ENCODE data around the gene TPPP.
"Not testable (repeated sequence)": the region's sequence is repeated elsewhere in the genome, so short reads cannot be mapped to it uniquely, and the experiment has no call there.

TPPP gene

GRCh38 chr5:680118-680795 lies 12.9 kb downstream of the TPPP start:
- H3K4me3 ChIP-seq (ENCODE audit: low read length); H3K36me3 ChIP-seq (ENCODE audit: control insufficient read depth, insufficient read depth, low read length); H3K9ac ChIP-seq (ENCODE audit: low read length); H3K27me3 ChIP-seq (ENCODE audit: control insufficient read depth, insufficient read depth, low read length); H3K4me1 ChIP-seq (ENCODE audit: control insufficient read depth, insufficient read depth, low read length); H3K27ac ChIP-seq (ENCODE audit: low read depth, low read length): not testable (repeated sequence)

GRCh38 chr5:679166-679895 lies 13.8 kb downstream of the TPPP start:
- not testable (repeated sequence) for H3K4me1 ChIP-seq (ENCODE audit: control insufficient read depth, insufficient read depth, low read length); H3K9ac ChIP-seq (ENCODE audit: low read length); H3K36me3 ChIP-seq (ENCODE audit: control insufficient read depth, insufficient read depth, low read length); H3K4me3 ChIP-seq (ENCODE audit: low read length); H3K27ac ChIP-seq (ENCODE audit: low read depth, low read length); H3K27me3 ChIP-seq (ENCODE audit: control insufficient read depth, insufficient read depth, low read length)

DNA sequence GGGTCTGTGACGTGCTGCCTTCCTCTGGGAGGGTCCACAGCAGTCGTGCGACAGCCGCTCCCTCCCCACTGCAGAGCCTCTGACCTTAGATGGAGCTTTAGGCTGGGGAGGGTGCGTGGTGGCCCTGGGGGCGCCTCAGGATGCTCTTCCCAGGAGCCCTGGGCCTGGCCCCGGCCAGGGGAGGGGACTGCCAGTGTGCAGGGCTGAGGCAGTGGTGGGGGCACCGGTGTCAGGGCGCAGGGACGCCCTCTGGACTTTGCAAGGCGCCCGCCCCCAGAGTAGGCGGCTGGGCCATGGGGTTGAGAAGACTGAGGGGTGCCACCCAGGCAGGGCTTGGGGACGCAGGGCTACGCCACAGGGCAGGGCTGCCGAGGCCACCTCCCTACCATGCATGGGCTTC lies 14.6 kb downstream of the TPPP start:
- H3K27me3 ChIP-seq (ENCODE audit: control insufficient read depth, insufficient read depth, low read length); H3K9ac ChIP-seq (ENCODE audit: low read length); H3K36me3 ChIP-seq (ENCODE audit: control insufficient read depth, insufficient read depth, low read length); H3K4me3 ChIP-seq (ENCODE audit: low read length); H3K27ac ChIP-seq (ENCODE audit: low read depth, low read length): not testable (repeated sequence)
- peaks cover 15% of the 10 kb centered on the region for H3K4me1 ChIP-seq (ENCODE audit: control insufficient read depth, insufficient read depth, low read length)

DNA sequence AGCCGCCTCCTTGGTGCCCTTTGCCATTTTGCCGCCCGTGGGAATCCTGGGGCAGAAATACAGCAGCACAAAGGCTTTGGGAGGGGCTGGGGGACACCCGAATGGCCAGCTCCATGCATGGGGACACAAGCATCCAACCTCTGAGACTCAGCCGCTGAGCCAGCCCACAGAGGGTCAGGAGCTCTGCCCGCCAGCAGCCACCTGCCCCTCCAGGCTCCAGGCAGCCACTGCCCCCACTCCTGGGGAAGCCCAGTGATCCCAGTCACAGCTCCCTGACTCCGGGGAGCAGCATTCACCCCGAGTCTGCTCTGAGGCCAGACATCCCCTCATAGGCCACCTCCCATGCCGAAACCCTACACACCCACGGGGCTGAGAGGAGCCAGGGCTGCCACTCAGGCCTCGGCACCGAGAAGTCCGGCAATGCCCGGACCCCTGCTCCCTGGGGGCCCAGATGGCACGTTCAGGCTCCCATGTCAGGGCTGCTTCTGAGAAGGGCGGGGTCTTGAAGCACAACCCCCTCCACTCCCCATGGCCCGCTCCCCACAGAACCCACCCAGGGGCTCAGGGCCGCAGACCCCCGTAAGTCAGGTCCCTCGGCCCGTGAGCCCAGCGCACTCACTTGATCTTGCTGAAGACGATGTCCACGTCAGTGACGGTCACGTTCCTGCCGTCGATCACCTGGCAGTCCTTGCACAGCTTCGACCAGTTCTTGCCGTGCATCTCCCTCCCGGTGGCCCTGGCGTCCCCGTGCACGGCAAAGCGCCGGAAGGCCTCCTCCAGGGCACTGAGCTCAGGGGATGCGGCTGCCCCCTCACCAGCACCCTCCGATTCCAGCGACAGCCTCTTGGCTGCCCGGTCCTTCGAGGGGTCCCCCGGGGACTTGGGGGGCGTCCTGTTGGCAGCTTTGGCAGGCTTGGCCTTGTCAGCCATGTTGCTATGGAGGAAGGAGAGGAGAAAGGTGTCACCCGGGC lies 15.7 kb downstream of the TPPP start:
- Histone ChIP-seq H3K9ac (ENCODE audit: low read length) (no peak overlapping the region), H3K4me1 (ENCODE audit: control insufficient read depth, insufficient read depth, low read length) (peaks cover 26% of the 10 kb centered on the region), H3K27ac (ENCODE audit: low read depth, low read length) (no peak overlapping the region), H3K36me3 (ENCODE audit: control insufficient read depth, insufficient read depth, low read length) (no peaks in the 10 kb centered on the region), H3K4me3 (ENCODE audit: low read length) (no peak overlapping the region), H3K27me3 (ENCODE audit: control insufficient read depth, insufficient read depth, low read length) (no peaks in the 10 kb centered on the region)

DNA sequence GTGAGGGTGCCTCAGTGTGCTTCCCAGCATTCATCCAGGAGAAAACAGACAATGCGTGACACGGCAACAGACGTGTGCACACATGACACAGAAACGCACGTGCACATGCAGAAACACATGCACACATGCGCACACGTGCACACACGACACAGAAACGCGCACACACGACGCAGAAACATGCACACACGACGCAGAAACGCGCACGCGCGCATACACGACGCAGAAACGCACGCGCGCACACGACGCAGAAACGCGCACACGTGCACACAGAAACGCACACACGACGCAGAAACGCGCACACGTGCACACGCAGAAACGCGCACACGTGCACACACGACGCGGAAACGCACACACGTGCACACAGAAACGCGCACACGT lies 16.5 kb downstream of the TPPP start:
- Histone ChIP-seq H3K4me1 (ENCODE audit: control insufficient read depth, insufficient read depth, low read length) (peaks cover 34% of the 10 kb centered on the region), H3K36me3 (ENCODE audit: control insufficient read depth, insufficient read depth, low read length) (no peaks in the 10 kb centered on the region), H3K27me3 (ENCODE audit: control insufficient read depth, insufficient read depth, low read length) (no peaks in the 10 kb centered on the region), H3K9ac (ENCODE audit: low read length) (no peak overlapping the region), H3K4me3 (ENCODE audit: low read length) (no peak overlapping the region), H3K27ac (ENCODE audit: low read depth, low read length) (no peak overlapping the region)

DNA sequence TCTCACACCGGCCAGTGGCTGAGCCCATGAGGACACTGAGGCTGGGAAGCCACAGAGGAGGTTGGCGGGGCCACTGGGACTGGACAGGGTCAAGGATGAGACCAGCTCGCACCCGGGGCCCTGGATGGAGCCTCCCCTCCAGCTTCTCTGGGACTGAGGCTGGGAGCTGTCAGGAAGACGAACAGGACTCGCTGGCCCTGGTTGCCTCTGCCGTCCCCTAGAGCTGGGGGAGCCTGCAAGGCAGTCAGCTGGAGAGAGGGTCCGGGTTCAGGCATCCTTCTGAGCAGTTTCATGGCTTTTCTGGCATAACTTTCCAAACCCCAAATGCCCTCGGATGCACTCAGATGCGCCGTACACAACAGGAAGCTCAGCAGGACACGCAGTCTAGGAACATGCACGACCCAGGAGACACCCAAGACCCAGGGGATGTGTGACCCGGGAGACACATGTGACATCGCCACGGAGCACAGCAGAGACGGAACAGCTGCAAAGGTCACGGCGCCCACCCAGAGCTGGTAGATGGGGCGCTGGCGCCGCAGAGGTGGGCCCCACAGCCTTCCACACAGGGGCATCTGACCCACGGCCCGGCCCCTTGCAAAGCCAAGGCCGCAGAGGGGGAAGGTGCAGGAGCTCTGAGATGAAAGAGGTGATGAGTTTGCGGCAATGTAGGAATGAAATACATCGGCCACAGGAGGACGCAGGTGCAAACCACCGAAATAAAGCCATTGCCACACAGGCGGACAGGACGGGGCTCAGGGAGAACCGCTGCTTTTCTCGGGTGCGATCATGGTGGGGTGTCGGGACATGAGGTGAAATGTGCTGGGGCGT lies 17.1 kb downstream of the TPPP start:
- H3K36me3 ChIP-seq (ENCODE audit: control insufficient read depth, insufficient read depth, low read length) = no peaks in the 10 kb centered on the region
- H3K9ac ChIP-seq (ENCODE audit: low read length) = no peak overlapping the region
- no peak overlapping the region for H3K4me3 ChIP-seq (ENCODE audit: low read length)
- H3K27me3 ChIP-seq (ENCODE audit: control insufficient read depth, insufficient read depth, low read length) = no peaks in the 10 kb centered on the region
- H3K4me1 ChIP-seq (ENCODE audit: control insufficient read depth, insufficient read depth, low read length) = peaks cover 38% of the 10 kb centered on the region
- H3K27ac ChIP-seq (ENCODE audit: low read depth, low read length) = no peak overlapping the region

- no peaks in the 10 kb centered on the region for H3K36me3 ChIP-seq (ENCODE audit: control insufficient read depth, insufficient read depth, low read length)
- no peak overlapping the region for H3K27ac ChIP-seq (ENCODE audit: low read depth, low read length)
- peaks cover 38% of the 10 kb centered on the region for H3K4me1 ChIP-seq (ENCODE audit: control insufficient read depth, insufficient read depth, low read length)
- no peak overlapping the region for H3K4me3 ChIP-seq (ENCODE audit: low read length)
- no peaks in the 10 kb centered on the region for H3K27me3 ChIP-seq (ENCODE audit: control insufficient read depth, insufficient read depth, low read length)
- H3K9ac ChIP-seq (ENCODE audit: low read length) = no peak overlapping the region
Observed at GRCh38 chr5:675111-675870, 17.9 kb downstream of the TPPP start.

DNA sequence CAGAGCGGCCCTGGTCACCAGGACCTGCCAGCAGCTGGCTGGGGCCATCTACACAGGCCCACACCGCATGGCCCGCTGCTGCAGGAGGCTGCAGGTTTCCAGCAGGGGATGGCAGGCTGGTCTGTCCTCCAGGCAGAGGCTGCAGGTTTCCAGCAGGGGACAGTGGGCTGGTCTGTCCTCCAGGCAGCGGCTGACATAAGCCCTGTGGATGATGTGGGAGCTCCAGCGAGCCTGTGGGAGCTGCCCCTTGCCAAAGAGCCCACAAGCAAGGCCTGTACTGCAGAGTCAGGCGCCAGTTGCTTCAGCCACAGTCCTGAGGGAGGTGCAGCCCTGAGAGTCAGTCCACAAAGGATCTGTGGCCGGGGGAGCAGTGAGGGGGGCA lies 18.5 kb downstream of the TPPP start:
- peak overlapping the region; percentile 66 for H3K27ac ChIP-seq (ENCODE audit: low read depth, low read length)
- no peak overlapping the region for H3K4me3 ChIP-seq (ENCODE audit: low read length)
- H3K27me3 ChIP-seq (ENCODE audit: control insufficient read depth, insufficient read depth, low read length) = no peaks in the 10 kb centered on the region

DNA sequence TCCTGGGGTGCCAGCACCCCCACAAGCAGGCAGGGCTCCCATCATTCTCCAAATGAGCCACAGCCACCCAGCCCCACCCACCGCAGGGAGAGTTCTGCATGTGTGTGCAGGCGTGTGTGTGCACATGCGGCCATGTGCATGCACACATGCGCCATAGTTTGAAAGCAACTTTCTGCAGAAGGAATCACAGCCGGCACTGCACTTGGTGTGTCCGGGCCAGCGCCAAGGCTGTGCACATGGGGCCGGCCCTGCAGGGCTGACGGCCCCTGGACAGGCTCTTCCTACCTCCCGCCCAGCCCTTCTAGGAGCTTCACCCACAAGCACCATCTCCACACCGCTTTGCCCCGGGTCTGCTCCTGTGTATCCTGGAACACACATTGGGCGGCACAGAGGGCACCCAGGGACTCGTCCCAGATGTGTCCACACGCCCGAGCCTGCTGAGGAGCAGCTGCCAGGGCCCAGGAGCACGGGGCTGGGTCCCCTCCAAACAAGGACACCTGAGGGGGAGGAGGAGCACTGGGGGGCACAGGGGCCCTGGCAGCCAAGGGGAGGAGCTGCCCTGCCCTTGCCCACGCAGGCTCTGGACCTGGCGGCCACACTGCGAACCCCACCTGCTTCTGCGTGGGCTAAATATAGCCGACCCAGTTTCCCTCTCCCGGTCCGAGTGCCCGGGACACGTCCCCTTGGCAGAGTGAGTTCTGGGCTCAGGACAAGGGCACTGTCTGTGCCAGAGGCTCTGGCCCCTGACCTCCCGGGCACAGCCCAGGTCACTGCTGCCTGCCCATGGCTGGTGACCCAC lies 19.1 kb downstream of the TPPP start:
- Histone ChIP-seq H3K27me3 (ENCODE audit: control insufficient read depth, insufficient read depth, low read length) (no peaks in the 10 kb centered on the region), H3K4me1 (ENCODE audit: control insufficient read depth, insufficient read depth, low read length) (peaks cover 42% of the 10 kb centered on the region), H3K4me3 (ENCODE audit: low read length) (peak overlapping the region; percentile 7), H3K36me3 (ENCODE audit: control insufficient read depth, insufficient read depth, low read length) (no peaks in the 10 kb centered on the region), H3K9ac (ENCODE audit: low read length) (no peak overlapping the region), H3K27ac (ENCODE audit: low read depth, low read length) (peak overlapping the region; percentile 66)

More for the DNA sequence above, 18.5 kb downstream of the TPPP start:
- H3K36me3 ChIP-seq (ENCODE audit: control insufficient read depth, insufficient read depth, low read length) = no peaks in the 10 kb centered on the region
- H3K9ac ChIP-seq (ENCODE audit: low read length) = no peak overlapping the region
- H3K4me1 ChIP-seq (ENCODE audit: control insufficient read depth, insufficient read depth, low read length) = peaks cover 38% of the 10 kb centered on the region

GRCh38 chr5:673161-673830 lies 19.9 kb downstream of the TPPP start:
- Histone ChIP-seq H3K27ac (ENCODE audit: low read depth, low read length) (peak overlapping the region; percentile 66), H3K4me3 (ENCODE audit: low read length) (peak overlapping the region; percentile 27), H3K4me1 (ENCODE audit: control insufficient read depth, insufficient read depth, low read length) (peaks cover 42% of the 10 kb centered on the region), H3K36me3 (ENCODE audit: control insufficient read depth, insufficient read depth, low read length) (no peaks in the 10 kb centered on the region), H3K9ac (ENCODE audit: low read length) (no peak overlapping the region), H3K27me3 (ENCODE audit: control insufficient read depth, insufficient read depth, low read length) (no peaks in the 10 kb centered on the region)

Measured in rectal smooth muscle tissue (tissue), 1 donor.